Sigmoid colon (tissue), 3 donors: ENCODE measurements around the gene FXR2.

ENCODE experiments used
- POLR2A ChIP-seq, 2 donors: fragments of 450-650 bp; IDR thresholded peaks; one replicate each; pipeline ENCODE4 v1.6.1; 2016; ENCODE audit warnings: antibody characterized with exemption in 2 of 2, mild to moderate bottlenecking in 2 of 2, moderate library complexity in 2 of 2
- TF ChIP-seq, protein P1 (sequence below), 4 experiments: fragments of 450-650 bp in 3 of 4; fragments of 200-600 bp in 1 of 4; IDR thresholded peaks; one replicate each; pipeline ENCODE4 v1.5.1; 2016 to 2019; ENCODE audit warnings: antibody characterized with exemption in 4 of 4, mild to moderate bottlenecking in 3 of 4, moderate library complexity in 2 of 4

DNA sequence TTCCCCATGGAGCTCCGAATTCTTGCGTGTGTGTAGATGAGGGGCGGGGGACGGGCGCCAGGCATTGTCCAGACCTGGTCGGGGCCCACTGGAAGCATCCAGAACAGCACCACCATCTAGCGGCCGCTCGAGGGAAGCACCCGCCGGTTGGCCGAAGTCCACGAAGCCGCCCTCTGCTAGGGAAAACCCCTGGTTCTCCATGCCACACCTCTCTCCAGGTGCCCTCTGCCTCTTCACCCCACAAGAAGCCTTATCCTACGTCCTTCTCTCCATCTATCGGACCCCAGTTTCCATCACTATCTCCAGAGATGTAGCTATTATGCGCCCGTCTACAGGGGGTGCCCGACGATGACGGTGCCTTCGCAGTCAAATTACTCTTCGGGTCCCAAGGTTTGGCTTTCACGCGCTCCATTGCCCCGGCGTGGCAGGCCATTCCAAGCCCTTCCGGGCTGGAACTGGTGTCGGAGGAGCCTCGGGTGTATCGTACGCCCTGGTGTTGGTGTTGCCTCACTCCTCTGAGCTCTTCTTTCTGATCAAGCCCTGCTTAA is 53.6 kb downstream of the FXR2 start:
- TF ChIP-seq, protein P1, sequence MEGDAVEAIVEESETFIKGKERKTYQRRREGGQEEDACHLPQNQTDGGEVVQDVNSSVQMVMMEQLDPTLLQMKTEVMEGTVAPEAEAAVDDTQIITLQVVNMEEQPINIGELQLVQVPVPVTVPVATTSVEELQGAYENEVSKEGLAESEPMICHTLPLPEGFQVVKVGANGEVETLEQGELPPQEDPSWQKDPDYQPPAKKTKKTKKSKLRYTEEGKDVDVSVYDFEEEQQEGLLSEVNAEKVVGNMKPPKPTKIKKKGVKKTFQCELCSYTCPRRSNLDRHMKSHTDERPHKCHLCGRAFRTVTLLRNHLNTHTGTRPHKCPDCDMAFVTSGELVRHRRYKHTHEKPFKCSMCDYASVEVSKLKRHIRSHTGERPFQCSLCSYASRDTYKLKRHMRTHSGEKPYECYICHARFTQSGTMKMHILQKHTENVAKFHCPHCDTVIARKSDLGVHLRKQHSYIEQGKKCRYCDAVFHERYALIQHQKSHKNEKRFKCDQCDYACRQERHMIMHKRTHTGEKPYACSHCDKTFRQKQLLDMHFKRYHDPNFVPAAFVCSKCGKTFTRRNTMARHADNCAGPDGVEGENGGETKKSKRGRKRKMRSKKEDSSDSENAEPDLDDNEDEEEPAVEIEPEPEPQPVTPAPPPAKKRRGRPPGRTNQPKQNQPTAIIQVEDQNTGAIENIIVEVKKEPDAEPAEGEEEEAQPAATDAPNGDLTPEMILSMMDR (IDR thresholded peaks at IDR 0.05) = peak; percentile 86 to 96 (median 89)
- no peak for TF ChIP-seq POLR2A (IDR thresholded peaks at IDR 0.05)
